Tibial nerve (tissue), 4 donors: ENCODE measurements around the gene C2orf92. TPM values are rescaled to one million over a fixed set of nuclear protein-coding genes. Genes with fewer than 3 reads are reported as not detected.

Experiments
- DNase-seq, 2 donors: peaks; one replicate each; pipeline ENCODE4 v3.0.0-alpha.2; 2019; ENCODE audit warnings: low spot score in 2 of 2
- H3K27ac ChIP-seq, 4 donors: fragments of 200-600 bp; sonication (generic) in 3 of 4; one replicate each; pipeline ENCODE4 v1.5.1; 2017 to 2019; ENCODE audit warnings: mild to moderate bottlenecking in 1 of 4
- H3K27me3 ChIP-seq, 2 donors: fragments of 200-600 bp; sonication (generic) in 1 of 2; one replicate each; pipeline versions ENCODE4 v1.5.1 to v1.6.0; 2017 to 2019
- H3K36me3 ChIP-seq, 3 donors: fragments of 200-600 bp; sonication (generic); one replicate each; pipeline ENCODE4 v1.5.1; 2018 to 2019
- H3K4me1 ChIP-seq, 4 donors: fragments of 200-600 bp; sonication (generic) in 3 of 4; one replicate each; pipeline ENCODE4 v1.5.1; 2017 to 2019
- H3K4me3 ChIP-seq, 4 donors: fragments of 200-600 bp; sonication (generic) in 3 of 4; one replicate each; pipeline ENCODE4 v1.5.1; 2017 to 2019; ENCODE audit warnings: mild to moderate bottlenecking in 1 of 4, moderate library complexity in 1 of 4
- H3K9me3 ChIP-seq, 4 donors: fragments of 200-600 bp; sonication (generic) in 3 of 4; one replicate each; pipeline ENCODE4 v1.5.1; 2017 to 2019
- CTCF ChIP-seq, 5 experiments: fragments of 200-600 bp in 3 of 5; fragments of 450-650 bp in 2 of 5; sonication (generic) in 3 of 5; IDR thresholded peaks; one replicate each; pipeline ENCODE4 v1.5.1; 2016 to 2019; ENCODE audit warnings: antibody characterized with exemption in 5 of 5, mild to moderate bottlenecking in 3 of 5, moderate library complexity in 2 of 5
- EP300 ChIP-seq, 2 donors: sonication (generic); formaldehyde crosslinking; IDR thresholded peaks; one replicate each; pipeline ENCODE4 v1.6.1; 2017; ENCODE audit warnings: antibody characterized with exemption in 2 of 2, mild to moderate bottlenecking in 1 of 2
- POLR2A ChIP-seq, 2 donors: fragments of 450-650 bp; IDR thresholded peaks; one replicate each; pipeline ENCODE4 v1.6.1; 2017; ENCODE audit warnings: antibody characterized with exemption in 2 of 2, mild to moderate bottlenecking in 2 of 2, moderate library complexity in 2 of 2
- WGBS, 2 donors: methylation state at CpG; one replicate each; pipeline ENCODE4 v1.1.5; 2018; 5-methylcytosine and 5-hydroxymethylcytosine counted together
- total RNA-seq, 4 donors: library from RNA; depleted of rRNA; stranded (reverse); fragments of >200 nt; gene quantifications; one replicate each; pipeline ENCODE4 v1.1.0, GENCODE V29; 2016

The C2orf92 gene
- total RNA-seq, 4 donors from 2014 or later: 4.5 to 65.1 (median 11.6) TPM

GRCh38 chr2:97645695-97646629 is 23.6 kb upstream of the C2orf92 start, which contains the start of gene COX5B:
TSS of gene COX5B (plus strand) at chr2:97646062. CDS start at chr2:97646087, 25 bp downstream.
- Histone ChIP-seq H3K9me3 (no peaks in the 10 kb centered on the region), H3K4me1 (peaks cover 0 to 20% (median 14%) of the 10 kb centered on the region in 4 donors), H3K27me3 (no peaks in the 10 kb centered on the region), H3K27ac (peak within 1 kb of the TSS; percentile 85 to 98 (median 95)), H3K36me3 (peaks cover 5 to 37% (median 21%) of the 10 kb centered on the region in 3 donors), H3K4me3 (peak within 1 kb of the TSS; percentile 76 to 91 (median 84))
- TF ChIP-seq EP300 (IDR thresholded peaks at IDR 0.05) (peak; percentile 90 to 97), CTCF (IDR thresholded peaks at IDR 0.05) (peak in 2 of 5 experiments; percentile 22 to 47), POLR2A (IDR thresholded peaks at IDR 0.05) (peak; percentile 69 to 87)
- DNase-seq: peak; percentile 96 to 97
- WGBS, 2 donors: 2% methylated on average over 38 to 53 of the region's 63 CpGs

GRCh38 chr2:97646977-97647376 is 22.5 kb upstream of the C2orf92 start:
- Histone ChIP-seq H3K9me3 (no peaks in the 10 kb centered on the region), H3K36me3 (peaks cover 5 to 37% (median 21%) of the 10 kb centered on the region in 3 donors), H3K4me1 (peaks cover 0 to 20% (median 14%) of the 10 kb centered on the region in 4 donors), H3K27ac (peak overlapping the region in 2 of 4 donors; percentile 88 to 97), H3K4me3 (peak overlapping the region; percentile 76 to 91 (median 84)), H3K27me3 (no peaks in the 10 kb centered on the region)
- 93 to 95% methylated on average over 4 of the region's 4 CpGs for WGBS, 2 donors
- TF ChIP-seq POLR2A (IDR thresholded peaks at IDR 0.05) (no peak), CTCF (IDR thresholded peaks at IDR 0.05) (no peak), EP300 (IDR thresholded peaks at IDR 0.05) (no peak)
- DNase-seq: no peak

- no peak for TF ChIP-seq POLR2A (IDR thresholded peaks at IDR 0.05)
- TF ChIP-seq EP300 (IDR thresholded peaks at IDR 0.05): no peak
- no peak for TF ChIP-seq CTCF (IDR thresholded peaks at IDR 0.05)
- WGBS, 2 donors: 87 to 88% methylated on average over 4 of the region's 4 CpGs
- Histone ChIP-seq H3K27ac (no peak overlapping the region), H3K4me1 (peaks cover 0 to 15% (median 9%) of the 10 kb centered on the region in 4 donors), H3K4me3 (no peak overlapping the region), H3K9me3 (peaks cover 0 to 16% (median 0%) of the 10 kb centered on the region in 4 donors), H3K27me3 (no peaks in the 10 kb centered on the region), H3K36me3 (peaks cover 5 to 65% (median 21%) of the 10 kb centered on the region in 3 donors)
- no peak for DNase-seq
These were observed 18.4 kb upstream of the C2orf92 start for GRCh38 chr2:97651114-97651513.

- Histone ChIP-seq H3K27me3 (no peaks in the 10 kb centered on the region), H3K36me3 (peaks cover 0 to 72% (median 13%) of the 10 kb centered on the region in 3 donors)
- WGBS, 2 donors: 90 to 96% methylated on average over 2 of the region's 2 CpGs
These were observed 16.0 kb upstream of the C2orf92 start for GRCh38 chr2:97653473-97653872.

More at GRCh38 chr2:97653473-97653872, 16.0 kb upstream of the C2orf92 start:
- Histone ChIP-seq H3K27ac (no peak overlapping the region), H3K9me3 (peaks cover 0 to 16% (median 0%) of the 10 kb centered on the region in 4 donors), H3K4me3 (no peak overlapping the region), H3K4me1 (no peaks in the 10 kb centered on the region)
- no peak for TF ChIP-seq POLR2A (IDR thresholded peaks at IDR 0.05)
- TF ChIP-seq CTCF (IDR thresholded peaks at IDR 0.05): no peak
- no peak for TF ChIP-seq EP300 (IDR thresholded peaks at IDR 0.05)
- no peak for DNase-seq
